HS-5 (cell line): ENCODE data around the gene FOXP4.

Experiments
- DNase-seq: peaks from one replicate; pipeline ENCODE4 v3.0.0-alpha.2; 2012; ENCODE audit warnings: low read depth

FOXP4 gene

DNA sequence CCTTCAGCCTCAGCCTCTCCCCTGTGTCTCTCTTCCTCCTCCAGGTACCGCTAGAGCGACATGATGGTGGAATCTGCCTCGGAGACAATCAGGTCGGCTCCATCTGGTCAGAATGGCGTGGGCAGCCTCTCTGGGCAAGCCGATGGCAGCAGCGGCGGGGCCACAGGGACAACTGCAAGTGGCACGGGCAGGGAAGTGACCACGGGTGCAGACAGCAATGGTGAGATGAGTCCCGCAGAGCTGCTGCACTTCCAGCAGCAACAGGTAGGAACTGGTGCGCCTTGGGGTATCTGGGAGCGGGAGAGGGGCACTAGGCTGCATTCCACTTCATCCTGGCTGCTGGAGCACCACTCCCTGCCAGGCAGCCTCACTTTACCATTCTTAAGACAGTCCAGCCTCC, 19.5 kb downstream of the FOXP4 start:
- no peak for DNase-seq

DNA sequence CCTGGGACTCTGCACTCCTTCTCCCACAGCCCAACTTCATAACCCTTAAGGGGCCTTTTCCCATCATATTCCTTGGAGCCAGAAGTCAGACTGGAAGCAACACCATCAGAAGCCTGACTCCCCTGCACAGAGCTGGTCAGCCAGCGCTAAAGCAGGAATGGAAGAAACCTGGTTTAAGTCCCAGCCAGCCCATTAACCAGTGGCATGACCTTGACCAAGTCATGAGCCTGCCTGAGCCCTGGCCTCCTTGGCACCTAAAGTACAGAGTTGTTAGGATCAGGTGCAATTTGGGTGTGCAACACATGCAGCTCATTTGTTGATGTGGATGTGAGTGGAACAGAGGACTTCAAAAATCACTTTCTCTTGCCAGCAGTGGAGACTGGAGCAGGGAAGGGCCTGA, 20.8 kb downstream of the FOXP4 start:
- DNase-seq = no peak

DNA sequence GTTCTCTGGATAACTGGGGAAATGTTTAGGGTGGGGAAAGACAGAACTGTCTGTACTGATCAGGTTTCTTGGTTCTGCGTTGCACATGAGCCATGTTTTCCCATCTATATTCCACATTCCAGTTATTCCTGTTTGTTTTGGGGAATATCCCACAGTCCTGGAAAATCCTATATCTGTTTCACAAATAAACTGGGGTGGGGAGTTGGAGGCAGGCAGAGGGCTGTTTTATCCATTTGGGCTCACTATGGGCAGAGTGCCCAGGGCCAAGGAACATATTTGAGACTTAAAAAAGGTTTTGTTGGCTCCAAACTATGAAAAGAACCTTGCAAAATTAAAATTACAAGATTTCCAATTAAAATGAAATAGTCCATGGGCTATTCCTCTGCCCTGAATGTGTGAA, 21.5 kb downstream of the FOXP4 start:
- no peak for DNase-seq

DNA sequence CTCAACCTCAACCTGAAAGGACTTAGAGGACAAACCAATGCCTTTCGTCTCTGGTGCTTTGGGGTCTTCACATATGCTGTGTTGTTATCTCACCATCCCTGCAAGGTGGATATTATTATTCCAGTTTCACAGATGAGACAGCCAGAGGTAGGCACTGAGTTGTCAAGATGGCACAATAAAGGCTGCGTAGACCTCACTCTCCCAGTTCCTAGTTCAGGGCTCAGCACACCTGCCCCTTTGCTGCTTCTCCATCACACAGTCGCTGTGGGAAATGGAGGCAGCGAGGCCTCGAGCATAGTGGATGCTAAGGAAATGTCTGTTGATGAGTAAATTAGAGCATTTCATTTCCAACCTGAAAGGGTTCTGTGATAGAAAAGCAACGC, 22.0 kb downstream of the FOXP4 start:
- no peak for DNase-seq

DNA sequence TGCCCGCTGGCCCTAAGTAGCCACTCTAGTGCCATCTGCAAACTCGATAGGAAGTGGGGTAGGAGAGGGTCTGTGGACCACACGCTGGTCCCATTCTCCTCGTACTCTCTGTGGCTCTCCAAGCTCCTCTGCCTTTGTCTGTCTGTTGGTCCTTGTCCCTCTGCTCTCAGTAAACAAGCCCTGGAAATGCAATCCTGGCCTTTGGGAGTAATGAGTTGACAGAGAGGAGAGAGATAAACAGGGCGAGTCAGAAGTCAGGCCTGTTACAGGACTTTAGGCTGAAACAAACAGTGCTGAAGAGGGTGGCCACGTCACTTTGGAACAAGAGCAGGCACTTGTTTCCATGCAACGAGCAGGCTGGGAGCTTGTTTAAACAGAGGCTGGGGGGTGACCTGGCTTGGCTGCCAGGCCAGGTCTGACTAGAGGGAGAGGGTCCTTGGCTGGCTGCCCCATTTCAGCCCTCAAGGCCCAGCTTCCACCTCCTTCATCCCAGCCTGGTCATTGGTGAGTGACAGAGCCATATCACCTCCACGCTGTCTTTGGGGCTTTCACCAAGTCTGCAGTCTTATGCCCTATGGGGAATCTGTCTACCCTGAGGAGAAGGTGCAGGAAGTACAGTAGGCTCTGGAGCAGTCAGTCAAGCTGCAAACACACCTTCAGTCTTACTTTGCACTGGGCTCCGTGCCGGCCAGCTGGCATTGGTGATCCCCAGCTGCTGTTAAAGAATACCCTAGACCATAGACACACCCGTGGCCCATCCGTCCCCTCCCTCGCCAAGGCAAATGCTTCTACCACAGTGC, 22.6 kb downstream of the FOXP4 start:
- DNase-seq = no peak

DNA sequence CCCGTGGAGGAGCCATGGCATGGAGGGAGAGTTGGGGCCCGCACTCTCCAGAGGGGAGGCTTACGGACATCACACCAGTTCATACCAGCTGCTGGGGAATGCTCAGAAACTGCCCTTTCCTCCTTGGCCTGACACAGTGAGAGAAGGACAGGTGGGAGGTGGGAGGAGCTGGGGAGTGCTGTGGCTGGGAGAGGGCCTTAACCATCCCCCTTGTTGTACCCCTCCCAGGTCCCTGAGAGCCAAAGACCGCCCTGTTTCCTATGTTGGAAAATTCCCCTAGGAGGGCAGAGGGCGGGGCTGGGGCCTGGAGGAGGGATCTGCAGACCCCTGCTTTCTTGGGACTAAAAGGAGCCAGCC, 24.1 kb downstream of the FOXP4 start:
- no peak for DNase-seq

DNA sequence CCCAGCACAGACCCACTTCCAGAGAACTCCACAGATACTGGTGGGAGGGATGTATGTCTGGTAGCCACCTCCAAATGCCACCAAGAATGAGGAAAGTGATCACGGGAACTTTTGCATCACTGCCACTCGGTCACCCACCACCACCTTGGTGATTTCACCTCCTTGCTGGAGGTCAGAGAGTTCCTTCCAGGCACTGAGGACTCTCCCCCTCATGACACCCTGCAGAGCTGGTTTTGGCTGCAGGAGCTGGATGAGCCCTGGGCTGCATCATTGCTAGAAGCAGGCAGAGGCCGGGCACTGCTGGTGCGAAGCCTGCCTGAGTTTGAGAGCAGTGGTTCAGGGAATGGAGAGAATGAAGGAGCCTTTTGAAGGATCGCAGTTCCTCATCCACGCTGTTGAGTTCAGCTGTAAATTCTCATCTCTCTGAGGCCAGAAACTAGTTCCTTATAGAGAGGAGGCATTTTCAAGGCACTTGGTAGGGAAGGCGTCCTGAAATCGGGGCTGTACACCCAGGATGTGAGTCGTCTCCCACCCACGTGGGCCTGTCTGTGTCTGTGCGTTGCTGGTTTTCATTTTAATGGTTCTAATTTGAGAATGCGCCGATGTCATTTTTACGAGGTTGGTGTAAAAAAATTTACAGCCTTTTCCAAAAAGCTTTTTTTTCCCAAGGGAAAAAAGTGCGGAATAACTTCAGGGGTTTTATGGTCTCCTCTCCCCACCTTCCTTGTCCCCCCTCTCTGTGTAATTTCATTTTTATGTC, 25.0 kb downstream of the FOXP4 start:
- no peak for DNase-seq

DNA sequence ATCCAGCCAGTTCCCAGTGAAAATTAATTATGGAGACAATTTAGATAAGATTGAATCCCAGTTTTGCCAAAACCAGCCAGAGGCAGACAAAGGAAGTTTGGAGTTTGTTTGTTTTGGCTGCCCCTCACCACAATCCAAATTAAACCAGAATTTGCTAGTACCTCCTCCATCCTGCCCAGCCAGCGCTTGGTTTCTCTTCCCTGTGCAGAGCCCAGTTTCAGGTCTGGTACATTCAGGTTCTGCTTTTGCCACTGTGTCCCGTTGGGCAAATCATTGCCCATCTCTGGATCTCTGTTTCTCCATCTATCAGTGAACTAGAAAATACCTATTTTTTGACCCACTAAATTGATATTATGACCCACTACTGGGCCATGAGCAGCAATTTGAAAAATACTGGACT, 26.4 kb downstream of the FOXP4 start:
- no peak for DNase-seq

DNA sequence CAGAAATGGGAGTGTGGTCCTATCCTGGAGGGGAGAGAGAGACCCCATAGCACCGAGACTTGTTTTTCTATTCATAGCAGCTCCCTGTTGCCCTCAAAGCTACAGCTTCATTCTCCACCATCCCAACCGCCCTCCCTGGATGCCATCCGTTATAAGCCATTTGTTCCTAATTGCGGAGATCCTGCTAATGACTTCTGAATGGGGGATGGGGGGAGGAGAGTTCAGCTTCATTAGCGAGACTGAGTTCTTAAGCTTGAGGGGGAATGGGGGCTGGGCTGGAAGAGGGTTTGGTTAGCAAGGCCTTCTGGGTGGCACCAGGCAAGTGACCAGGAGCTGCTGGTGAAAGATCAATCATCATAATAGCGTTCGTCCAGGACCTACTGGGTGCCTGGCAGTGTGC, 27.1 kb downstream of the FOXP4 start:
- no peak for DNase-seq

DNA sequence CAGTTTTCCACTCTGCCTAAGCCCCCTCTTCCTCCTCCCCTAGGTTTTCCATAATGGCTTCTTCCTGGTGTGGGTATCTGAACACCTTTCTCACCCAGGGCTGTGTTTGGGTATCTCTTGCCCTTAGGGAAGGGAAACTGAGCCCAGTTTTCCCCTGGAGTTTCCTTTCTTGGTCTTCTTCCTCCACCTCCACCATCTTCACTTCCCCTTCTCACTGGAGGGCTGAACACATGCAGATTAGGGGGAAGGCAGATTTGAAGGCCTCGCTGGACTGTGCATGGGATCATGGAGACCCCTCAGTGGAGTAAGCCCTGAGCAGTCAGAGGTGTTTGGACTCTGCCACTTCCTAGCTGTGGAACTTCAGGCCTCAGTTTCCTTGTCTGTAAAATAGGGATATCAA, 27.8 kb downstream of the FOXP4 start:
- no peak for DNase-seq

DNA sequence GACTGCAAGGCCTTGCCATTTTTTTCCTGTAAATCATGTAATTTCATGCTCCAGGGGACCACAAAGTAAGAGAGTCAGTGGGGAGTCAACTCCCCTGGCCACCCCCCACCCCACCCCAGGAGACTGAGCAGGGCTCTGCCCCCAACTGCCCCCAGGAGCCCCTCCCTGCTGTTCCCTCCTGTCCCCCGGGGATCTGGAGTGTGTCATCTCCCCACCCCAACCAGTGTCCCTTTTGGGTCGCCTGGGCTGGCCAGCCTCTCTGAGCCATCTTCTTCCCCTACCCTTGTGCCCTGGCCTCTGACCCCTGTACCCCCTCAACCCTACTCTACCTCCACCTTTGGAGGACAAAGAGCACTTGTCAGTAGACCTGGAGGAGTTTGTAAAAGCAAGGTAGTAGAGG, 29.4 kb downstream of the FOXP4 start:
- DNase-seq = no peak

DNA sequence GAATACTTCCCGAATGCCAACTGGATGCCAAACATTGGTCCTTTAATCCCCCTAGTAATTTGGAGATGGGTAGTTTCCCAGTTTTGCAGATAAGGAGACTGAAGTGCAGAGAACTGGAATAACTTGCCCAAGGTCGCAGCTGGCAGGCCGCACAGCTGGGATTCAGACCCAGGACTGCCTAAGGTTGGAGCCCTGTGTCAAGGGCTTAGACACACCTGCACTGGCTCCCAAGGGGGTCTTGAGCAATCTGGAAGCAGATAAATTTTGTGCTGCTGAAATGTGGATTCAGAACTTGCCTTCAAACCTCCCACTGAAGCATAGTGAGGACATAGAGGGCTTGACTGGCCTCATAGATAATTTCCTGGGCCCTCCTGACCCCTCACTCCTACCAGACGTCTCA, 30.5 kb downstream of the FOXP4 start:
- no peak for DNase-seq

DNA sequence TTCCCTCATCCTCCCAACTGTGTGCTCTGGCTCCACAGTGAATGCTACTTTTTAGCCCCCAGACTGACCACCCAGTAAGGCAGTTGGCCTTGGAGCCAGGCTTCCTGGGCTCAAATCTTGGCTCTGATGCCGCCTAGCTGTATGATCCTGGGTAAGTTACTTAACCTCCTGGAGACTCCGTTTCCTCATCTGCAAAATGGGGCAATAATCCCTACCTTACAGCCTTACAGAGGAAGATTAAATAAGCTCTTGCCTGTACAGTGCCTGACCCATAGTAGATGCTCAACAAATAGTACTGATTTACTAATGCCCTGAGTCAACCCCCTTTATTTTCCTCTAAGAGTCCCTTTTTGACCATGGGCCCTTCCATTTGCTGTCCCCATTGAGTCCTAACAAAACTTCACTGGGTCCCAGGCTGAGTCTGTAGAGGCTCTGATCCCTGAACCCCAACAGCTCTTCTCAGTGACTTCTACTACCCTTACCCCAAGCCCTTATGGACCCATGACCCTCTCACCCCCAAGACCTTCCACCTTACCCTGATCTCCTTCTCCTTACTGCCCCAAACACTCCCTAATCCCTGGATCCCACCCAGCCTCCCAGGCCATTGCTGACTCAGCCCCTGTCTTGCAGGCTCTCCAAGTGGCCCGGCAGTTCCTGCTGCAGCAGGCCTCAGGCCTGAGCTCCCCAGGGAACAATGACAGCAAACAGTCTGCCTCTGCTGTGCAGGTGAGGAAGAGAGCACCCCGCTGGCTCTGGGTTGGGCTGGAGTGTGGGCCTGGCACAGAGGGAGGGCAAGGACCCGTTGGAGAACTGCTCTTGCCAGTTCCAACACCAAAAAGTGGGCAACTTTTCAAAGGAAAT, 31.4 kb downstream of the FOXP4 start:
- DNase-seq = no peak

DNA sequence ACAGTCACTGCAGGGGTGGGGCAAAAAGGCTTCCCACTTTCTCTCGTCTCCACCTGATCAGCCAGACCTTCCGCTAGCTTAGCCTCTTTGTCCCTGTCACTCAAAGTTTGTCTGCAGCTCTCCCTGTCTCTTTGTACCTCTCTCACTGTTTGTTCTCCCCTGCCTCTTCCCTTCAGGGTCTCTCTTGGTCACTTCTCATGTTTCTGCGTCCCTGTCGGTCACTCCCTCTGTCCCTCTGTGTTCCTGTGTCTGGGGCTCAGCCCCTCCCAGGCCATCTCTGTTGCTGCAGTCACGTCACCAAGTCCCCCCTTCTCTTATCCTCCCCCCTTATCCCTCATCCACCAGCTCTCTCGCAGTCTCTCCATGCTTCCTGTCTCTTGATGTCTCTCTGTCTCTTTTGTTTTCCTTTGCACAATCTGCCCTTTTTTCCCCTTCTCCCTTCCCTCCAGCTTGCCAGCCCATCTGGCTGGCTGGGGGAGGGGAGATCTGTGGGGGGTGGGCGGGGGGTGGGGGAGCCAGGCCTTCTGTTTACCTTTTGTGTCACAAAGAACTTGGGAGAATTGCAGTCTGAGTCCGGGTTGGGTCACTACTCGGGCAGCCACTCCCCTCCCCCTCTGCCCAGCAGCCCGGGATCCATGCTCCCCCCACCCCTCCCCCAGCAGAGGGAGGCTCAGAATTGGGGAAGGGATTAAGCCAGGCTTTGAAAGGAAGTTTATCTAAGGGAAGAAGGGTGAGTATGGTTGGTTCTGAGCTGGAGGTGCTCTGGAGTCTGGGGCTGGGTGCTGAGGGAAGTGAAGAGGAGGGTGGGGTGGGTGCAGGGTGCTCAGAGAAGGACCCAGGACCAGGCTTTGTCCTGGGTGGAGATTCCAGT, 32.3 kb downstream of the FOXP4 start:
- no peak for DNase-seq

DNA sequence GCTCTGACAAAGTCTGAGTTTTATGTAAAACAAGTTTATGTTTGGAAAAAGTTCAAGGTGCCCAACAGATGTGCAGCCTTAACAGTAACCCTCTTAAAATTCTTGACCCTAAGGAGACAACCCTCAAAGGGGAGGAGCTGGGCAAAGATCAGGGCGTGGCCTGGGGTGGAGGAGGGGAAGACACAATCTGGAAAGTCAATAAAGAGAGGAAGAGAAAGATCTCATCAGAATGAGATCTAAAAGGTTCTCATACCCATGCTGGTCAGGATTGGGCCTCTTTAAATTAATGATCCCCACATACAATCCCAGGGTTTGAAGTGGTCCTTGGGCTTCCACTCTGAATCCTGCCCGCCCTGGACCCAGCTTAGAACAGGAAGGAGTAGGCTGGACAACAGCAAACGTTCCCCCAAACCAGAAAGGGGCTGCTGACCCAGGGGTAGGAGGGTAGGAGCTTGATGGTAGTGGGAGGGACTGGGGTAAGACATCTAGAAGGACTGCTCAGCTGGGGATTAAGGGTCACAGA, 33.0 kb downstream of the FOXP4 start:
- no peak for DNase-seq

DNA sequence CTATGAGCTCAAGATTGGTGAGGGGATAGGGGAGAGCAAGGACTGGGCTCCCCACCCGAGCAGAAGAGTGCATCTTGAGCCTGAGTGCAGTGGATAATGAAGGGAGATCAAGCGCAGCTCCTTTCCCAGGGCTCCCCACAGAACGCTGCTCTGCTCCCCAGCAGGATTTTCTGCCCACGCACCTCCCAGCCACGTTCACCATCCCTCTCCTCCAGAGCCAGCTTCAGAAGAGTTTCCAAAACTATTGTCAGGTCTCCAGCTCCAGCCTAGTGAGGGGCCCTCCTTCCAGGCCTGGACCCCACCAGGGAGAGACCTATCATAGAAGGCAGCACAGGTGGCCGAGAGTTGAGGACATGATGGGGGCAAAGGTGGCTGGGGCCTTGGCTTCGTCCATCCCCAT, 34.5 kb downstream of the FOXP4 start:
- DNase-seq = no peak

DNA sequence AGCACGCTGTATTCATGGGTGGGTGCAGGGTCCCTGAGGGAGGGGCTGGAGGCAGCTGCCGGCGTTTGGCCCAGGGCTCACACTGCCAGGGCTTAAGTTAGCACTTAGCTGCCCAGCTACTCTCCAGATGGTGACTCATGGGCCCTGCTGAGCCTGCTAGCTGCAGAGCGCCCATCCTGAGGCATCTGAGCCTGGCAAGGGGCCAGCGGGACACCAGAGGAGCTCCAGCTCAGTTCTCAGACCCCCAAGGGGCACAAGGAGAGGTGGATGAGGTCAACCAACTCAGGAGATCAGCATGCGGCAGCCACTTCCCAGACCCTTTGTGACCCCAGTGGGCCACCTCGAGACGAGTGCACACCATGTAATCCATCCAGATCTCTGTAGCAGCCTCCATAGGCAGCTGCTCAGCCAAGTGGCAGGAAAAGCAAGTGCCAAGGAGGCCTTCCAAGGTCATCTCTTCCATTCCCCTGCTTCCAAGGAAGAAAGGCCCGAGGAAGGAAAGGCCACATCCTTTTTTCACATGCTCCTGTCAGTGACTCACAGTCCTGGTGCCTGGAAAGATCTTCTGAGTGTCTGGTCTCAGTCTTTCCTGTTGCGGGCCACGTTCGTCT, 35.3 kb downstream of the FOXP4 start:
- DNase-seq = peak; percentile 73

DNA sequence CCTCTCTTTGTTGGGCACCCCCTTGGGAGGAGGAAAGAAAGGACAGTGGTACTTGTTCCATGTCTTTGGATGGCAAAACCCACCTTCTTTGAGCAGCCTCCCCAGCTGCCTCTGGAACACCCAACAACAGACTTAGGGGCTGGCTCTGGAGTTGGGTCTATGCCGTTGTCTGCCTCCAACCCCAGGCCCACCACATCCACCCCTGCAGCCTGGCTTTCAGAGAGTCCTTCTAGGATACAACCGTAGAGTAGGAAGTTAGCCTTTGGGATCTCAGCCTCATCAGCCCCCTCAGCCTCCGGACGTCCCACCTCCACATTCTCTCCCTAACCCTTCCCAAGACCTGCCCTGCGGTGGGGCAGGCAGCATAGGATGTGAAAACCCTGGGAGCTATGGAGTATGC, 36.4 kb downstream of the FOXP4 start:
- DNase-seq = no peak

DNA sequence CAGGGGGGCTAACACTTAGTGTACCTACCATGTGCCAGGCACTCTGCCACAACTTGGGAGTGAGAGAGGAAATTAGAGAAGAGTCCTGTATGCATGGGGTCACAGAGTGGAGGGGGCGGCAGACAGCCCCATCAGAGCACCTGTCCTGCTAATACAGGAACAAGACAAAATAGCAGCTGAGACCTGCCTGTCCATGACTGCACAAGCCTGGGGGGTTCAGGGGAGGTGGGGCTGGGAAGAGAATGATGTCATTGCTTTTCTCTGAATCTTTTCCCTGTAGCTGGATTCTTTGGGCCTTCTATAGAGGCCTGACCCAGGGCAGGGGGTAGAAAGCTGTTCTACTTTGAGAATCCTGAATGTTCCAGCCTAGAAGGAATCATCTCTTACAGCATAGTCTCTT, 37.4 kb downstream of the FOXP4 start:
- DNase-seq = no peak

DNA sequence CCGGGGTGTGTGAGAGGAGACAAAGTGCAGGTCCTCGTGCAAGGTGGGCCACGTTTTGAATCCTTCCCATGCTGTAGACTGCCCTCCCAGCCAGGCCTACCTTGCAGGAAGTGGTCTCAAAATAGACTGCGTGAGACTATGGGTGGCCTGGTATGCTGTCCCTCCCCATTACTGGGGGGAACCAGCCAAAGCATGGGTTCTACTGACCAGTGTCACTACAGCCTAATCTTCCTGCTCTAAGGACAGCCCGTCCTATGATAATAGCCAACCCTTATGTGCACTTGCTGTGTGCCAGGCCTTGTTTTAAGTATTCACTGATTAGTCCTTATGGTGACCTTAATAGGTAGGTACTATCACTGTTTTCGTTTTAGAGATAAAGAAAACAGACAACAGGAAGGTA, 38.0 kb downstream of the FOXP4 start:
- DNase-seq = no peak

DNA sequence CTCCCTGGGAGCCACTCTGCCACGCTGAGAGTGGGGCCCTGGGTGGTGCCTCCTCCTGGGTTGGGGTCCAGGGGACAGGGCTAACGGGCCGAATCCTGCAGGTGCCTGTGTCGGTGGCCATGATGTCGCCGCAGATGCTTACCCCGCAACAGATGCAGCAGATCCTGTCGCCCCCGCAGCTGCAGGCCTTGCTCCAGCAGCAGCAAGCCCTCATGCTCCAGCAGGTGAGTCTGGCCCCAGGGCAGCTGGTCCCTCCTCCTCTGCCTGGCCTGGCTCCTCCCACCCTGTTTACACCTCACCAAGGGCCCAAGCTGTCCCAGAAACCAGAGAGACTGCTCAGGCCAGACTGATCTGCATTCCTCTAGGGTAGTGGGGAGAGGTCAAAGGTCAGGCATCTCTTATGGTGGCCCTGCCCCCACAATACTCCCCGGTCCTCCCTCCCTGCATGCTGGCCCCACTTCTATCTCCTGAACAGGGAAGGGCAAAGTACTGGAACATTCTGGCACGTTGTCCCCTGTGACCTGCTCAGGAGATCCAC, 38.6 kb downstream of the FOXP4 start:
- no peak for DNase-seq
